Aorta (tissue), 5 donors: ENCODE data around the gene NAALADL2. TPM values are rescaled to one million over a fixed set of nuclear protein-coding genes. Genes with fewer than 3 reads are reported as not detected.

Source experiments
- ATAC-seq: fragments of 200-7000 bp; cut with Tn5 transposase; one replicate; pipeline ENCODE4 v1.9.1; 2022; ENCODE audit warnings: moderate library complexity; ENCODE audit not compliant: low FRiP score
- DNase-seq, 2 donors: peaks; one replicate each; pipeline ENCODE4 v3.0.0-alpha.2; 2020
- H3K27ac ChIP-seq, 2 donors: one replicate each; pipeline ENCODE4 v1.5.1; 2013; ENCODE audit warnings: low read length in 2 of 2, mild to moderate bottlenecking in 2 of 2, moderate library complexity in 2 of 2, control low read depth in 1 of 2, inconsistent platforms in 1 of 2, low read depth in 1 of 2
- H3K27me3 ChIP-seq, 2 donors: one replicate each; pipeline ENCODE4 v1.6.1; 2013; ENCODE audit warnings: control low read depth in 1 of 2, low read length in 1 of 2, mild to moderate bottlenecking in 1 of 2, moderate library complexity in 1 of 2; ENCODE audit not compliant: insufficient read depth in 2 of 2, control insufficient read depth in 1 of 2
- H3K36me3 ChIP-seq, 2 donors: one replicate each; pipeline ENCODE4 v1.6.1; 2013; ENCODE audit warnings: control low read depth in 1 of 2, low read length in 1 of 2, mild to moderate bottlenecking in 1 of 2; ENCODE audit not compliant: insufficient read depth in 2 of 2, control insufficient read depth in 1 of 2
- H3K4me1 ChIP-seq, 2 donors: one replicate each; pipeline ENCODE4 v1.6.1; 2013; ENCODE audit warnings: low read length in 2 of 2, control low read depth in 1 of 2, mild to moderate bottlenecking in 1 of 2, moderate library complexity in 1 of 2; ENCODE audit not compliant: insufficient read depth in 2 of 2, control insufficient read depth in 1 of 2
- H3K4me3 ChIP-seq, 2 donors: one replicate each; pipeline ENCODE4 v1.5.1; 2013; ENCODE audit warnings: low read length in 2 of 2, control low read depth in 1 of 2, mild to moderate bottlenecking in 1 of 2
- H3K9me3 ChIP-seq: one replicate; pipeline ENCODE4 v1.6.1; 2013; ENCODE audit warnings: mild to moderate bottlenecking, low read length; ENCODE audit not compliant: control insufficient read depth
- WGBS, 2 donors: extraction: QIAGEN DNeasy Blood & Tissue Kit; methylation state at CpG; one replicate each; pipeline ENCODE4 v1.1.7; 2013; 5-methylcytosine and 5-hydroxymethylcytosine counted together
- intact Hi-C, 2 donors: fragments of 100-400 bp; cut with DNase I; formaldehyde crosslinking; loops; one replicate each; pipeline versions ENCODE4 v1.14.2 to v1.15.0; 2022
- polyA plus RNA-seq, 2 donors: library from polyadenylated mRNA; stranded (reverse); fragments of 200-250 nt; gene quantifications; one replicate each; pipeline ENCODE4 v1.2.3, GENCODE V29; 2013
- total RNA-seq, 2 donors: library from RNA; stranded (reverse); fragmentation: NEBNext Ultra II Directional; extraction: Animal tissue kit (Norgen Biotek cat#: 25700); gene quantifications; one replicate each; pipeline ENCODE4 v1.2.1, GENCODE V29; 2021
- donor health status: healthy with polysubstance abuse.
- donor health status: Bipolar disorder and iron deficiency.
- donor health status: DM: no; HTN: no; CAD: no.
- donor health status: DM: no; HTN: no; CAD: no.
- donor health status: DM: yes; HTN: yes; CAD: no.

Gene NAALADL2
- total and polyA plus RNA-seq, 4 donors: 4.3 to 29.8 (median 11.9) TPM

- H3K4me3 ChIP-seq: no peak overlapping the region
- intact Hi-C loops: no loop called here
- DNase-seq (no peak), ATAC-seq (no peak)
- no peaks in the 10 kb centered on the region for H3K36me3 ChIP-seq
- no peak overlapping the region for H3K27ac ChIP-seq
- no peaks in the 10 kb centered on the region for H3K27me3 ChIP-seq
- no peaks in the 10 kb centered on the region for H3K9me3 ChIP-seq
- H3K4me1 ChIP-seq: no peaks in the 10 kb centered on the region
Observed at GRCh38 chr3:175103298-175103697, 244.2 kb downstream of the NAALADL2 start.

GRCh38 chr3:175105066-175105465, 245.9 kb downstream of the NAALADL2 start:
- intact Hi-C loops: no loop called here
- Histone ChIP-seq H3K4me3 (no peak overlapping the region), H3K9me3 (no peaks in the 10 kb centered on the region), H3K36me3 (no peaks in the 10 kb centered on the region), H3K4me1 (no peaks in the 10 kb centered on the region), H3K27me3 (no peaks in the 10 kb centered on the region), H3K27ac (no peak overlapping the region)
- no peak for DNase-seq
- ATAC-seq: no peak

- no peak overlapping the region for H3K27ac ChIP-seq
- intact Hi-C loops: no loop called here
- no peaks in the 10 kb centered on the region for H3K36me3 ChIP-seq
- H3K4me3 ChIP-seq: no peak overlapping the region
- H3K9me3 ChIP-seq: no peaks in the 10 kb centered on the region
- ATAC-seq (no peak), DNase-seq (no peak)
- 79 to 96% methylated on average over 2 of the region's 2 CpGs for WGBS, 2 donors
- H3K27me3 ChIP-seq: no peaks in the 10 kb centered on the region
- peaks cover 0 to 2% of the 10 kb centered on the region in 2 donors for H3K4me1 ChIP-seq
Observed at GRCh38 chr3:175107231-175107630, 248.1 kb downstream of the NAALADL2 start.

- DNase-seq: no peak
- H3K36me3 ChIP-seq: no peaks in the 10 kb centered on the region
- H3K4me3 ChIP-seq: no peak overlapping the region
- no peak for ATAC-seq
- H3K9me3 ChIP-seq: no peaks in the 10 kb centered on the region
- H3K4me1 ChIP-seq: peaks cover 0 to 2% of the 10 kb centered on the region in 2 donors
- intact Hi-C loops: no loop called here
- no peak overlapping the region for H3K27ac ChIP-seq
- H3K27me3 ChIP-seq: no peaks in the 10 kb centered on the region
Observed at GRCh38 chr3:175107995-175108394, 248.9 kb downstream of the NAALADL2 start.

- Histone ChIP-seq H3K27me3 (no peaks in the 10 kb centered on the region), H3K4me1 (peaks cover 0 to 2% of the 10 kb centered on the region in 2 donors), H3K4me3 (no peak overlapping the region), H3K9me3 (no peaks in the 10 kb centered on the region), H3K27ac (no peak overlapping the region), H3K36me3 (no peaks in the 10 kb centered on the region)
- DNase-seq: no peak
- intact Hi-C loops: no loop called here
- no peak for ATAC-seq
- WGBS, 2 donors: 49 to 95% methylated on average over 2 of the region's 2 CpGs
Observed at GRCh38 chr3:175108613-175109151, 249.5 kb downstream of the NAALADL2 start.

- Histone ChIP-seq H3K9me3 (no peaks in the 10 kb centered on the region), H3K27ac (no peak overlapping the region), H3K36me3 (no peaks in the 10 kb centered on the region), H3K4me3 (no peak overlapping the region), H3K4me1 (peaks cover 0 to 2% of the 10 kb centered on the region in 2 donors), H3K27me3 (no peaks in the 10 kb centered on the region)
- 89 to 91% methylated on average over 2 of the region's 2 CpGs for WGBS, 2 donors
- intact Hi-C loops: no loop called here
- DNase-seq: no peak
- no peak for ATAC-seq
Observed at GRCh38 chr3:175111036-175111435, 251.9 kb downstream of the NAALADL2 start.

- no peak for ATAC-seq
- Histone ChIP-seq H3K27me3 (no peaks in the 10 kb centered on the region), H3K27ac (no peak overlapping the region), H3K36me3 (no peaks in the 10 kb centered on the region), H3K9me3 (no peaks in the 10 kb centered on the region), H3K4me1 (no peaks in the 10 kb centered on the region), H3K4me3 (no peak overlapping the region)
- intact Hi-C loops: no loop called here
- no peak for DNase-seq
- WGBS, 2 donors: 94% methylated on average over 1 of the region's 1 CpG
Observed at GRCh38 chr3:175118382-175118941, 259.3 kb downstream of the NAALADL2 start.

- ATAC-seq: no peak
- H3K27me3 ChIP-seq: no peaks in the 10 kb centered on the region
- no peaks in the 10 kb centered on the region for H3K4me1 ChIP-seq
- no peaks in the 10 kb centered on the region for H3K36me3 ChIP-seq
- no peaks in the 10 kb centered on the region for H3K9me3 ChIP-seq
- no peak overlapping the region for H3K27ac ChIP-seq
- no peak for DNase-seq
- intact Hi-C loops: no loop called here
- no peak overlapping the region for H3K4me3 ChIP-seq
- 31 to 75% methylated on average over 2 of the region's 2 CpGs for WGBS, 2 donors
Observed at GRCh38 chr3:175121225-175121624, 262.1 kb downstream of the NAALADL2 start.

- Histone ChIP-seq H3K9me3 (no peaks in the 10 kb centered on the region), H3K4me3 (no peak overlapping the region), H3K4me1 (no peaks in the 10 kb centered on the region), H3K36me3 (no peaks in the 10 kb centered on the region), H3K27ac (no peak overlapping the region), H3K27me3 (no peaks in the 10 kb centered on the region)
- ATAC-seq (no peak), DNase-seq (no peak)
- 92 to 96% methylated on average over 3 of the region's 3 CpGs for WGBS, 2 donors
- intact Hi-C loops: no loop called here
Observed at GRCh38 chr3:175127075-175127662, 268.0 kb downstream of the NAALADL2 start.
